HG03175 (cell line): ENCODE data around the gene CATSPERD.

Experiments
- ATAC-seq: cut with Tn5 transposase; IDR thresholded peaks from one replicate; pipeline ENCODE4 v1.9.1; 2021; ENCODE audit warnings: mild to moderate bottlenecking, moderate library complexity; ENCODE audit not compliant: unreplicated experiment

The CATSPERD gene

DNA sequence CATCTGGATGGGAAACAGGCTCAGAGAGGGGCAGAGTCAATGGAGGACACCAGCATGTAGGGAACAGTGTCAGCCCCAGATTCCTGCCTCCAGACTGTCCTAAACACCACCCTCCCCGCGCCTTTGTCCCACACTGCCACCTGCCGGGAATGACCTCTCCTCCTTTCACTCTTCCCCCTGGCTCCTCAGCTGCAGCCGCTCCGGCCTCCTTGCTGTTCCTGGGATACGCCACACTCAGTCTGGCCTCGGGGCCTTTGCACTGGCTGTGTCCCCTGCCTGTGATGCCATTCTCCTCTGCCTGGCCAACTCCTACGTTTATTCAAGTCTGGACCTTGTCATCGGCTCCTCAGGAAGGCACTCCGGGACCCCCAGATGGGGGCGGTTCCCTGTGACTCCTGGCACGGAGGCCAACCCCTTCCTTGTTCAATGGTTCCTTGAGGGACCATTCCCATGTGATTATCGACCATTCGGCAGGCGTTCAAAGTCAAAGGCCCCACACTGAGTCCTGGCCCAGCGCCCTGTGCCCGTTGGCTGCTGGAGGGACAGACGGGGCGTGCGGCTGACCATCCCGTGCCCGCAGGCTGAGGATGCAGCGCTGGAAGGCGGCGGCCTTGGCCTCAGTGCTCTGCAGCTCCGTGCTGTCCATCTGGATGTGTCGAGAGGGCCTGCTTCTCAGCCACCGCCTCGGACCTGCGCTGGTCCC lies 103.3 kb downstream of the CATSPERD start:
- no peak for ATAC-seq

DNA sequence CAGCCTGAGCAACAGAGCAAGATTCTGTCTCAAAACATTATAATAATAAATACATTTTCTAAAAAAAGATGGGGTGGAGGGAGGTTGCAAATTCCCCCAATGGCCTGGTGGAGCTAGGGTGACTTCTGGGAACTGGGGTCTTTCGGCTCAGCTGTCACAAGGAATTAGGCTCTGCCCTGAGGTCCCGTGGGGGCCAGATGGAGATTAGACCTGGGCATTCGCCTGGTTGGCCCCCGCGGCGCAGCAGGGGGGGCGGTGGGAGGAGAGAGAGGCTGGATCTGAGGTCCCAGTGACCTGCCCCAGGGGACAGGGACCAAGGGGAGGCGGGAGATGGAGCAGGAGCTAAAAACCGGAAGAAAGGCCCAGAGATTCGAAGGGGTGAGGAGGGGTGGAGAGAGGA lies 104.3 kb downstream of the CATSPERD start:
- no peak for ATAC-seq

DNA sequence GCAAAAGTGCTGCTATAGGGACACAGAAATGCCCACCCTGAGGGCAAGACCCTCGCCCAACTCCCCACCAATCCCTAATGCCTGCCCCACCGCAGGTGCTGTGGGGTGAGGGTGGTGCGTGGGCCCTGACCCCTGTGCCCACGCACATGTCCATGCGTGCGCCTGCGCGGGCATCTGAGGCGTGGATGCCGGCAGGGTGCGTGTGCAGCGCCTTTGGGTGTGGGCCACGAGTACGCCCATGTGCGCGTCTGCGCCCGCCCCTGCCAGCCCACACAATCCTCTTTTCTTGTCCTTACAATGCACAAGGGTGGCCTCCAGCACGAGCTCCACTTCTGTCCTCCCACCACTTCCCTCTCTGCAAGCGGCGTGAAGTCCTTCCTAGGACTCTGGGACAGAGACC lies 104.7 kb downstream of the CATSPERD start:
- ATAC-seq = no peak

DNA sequence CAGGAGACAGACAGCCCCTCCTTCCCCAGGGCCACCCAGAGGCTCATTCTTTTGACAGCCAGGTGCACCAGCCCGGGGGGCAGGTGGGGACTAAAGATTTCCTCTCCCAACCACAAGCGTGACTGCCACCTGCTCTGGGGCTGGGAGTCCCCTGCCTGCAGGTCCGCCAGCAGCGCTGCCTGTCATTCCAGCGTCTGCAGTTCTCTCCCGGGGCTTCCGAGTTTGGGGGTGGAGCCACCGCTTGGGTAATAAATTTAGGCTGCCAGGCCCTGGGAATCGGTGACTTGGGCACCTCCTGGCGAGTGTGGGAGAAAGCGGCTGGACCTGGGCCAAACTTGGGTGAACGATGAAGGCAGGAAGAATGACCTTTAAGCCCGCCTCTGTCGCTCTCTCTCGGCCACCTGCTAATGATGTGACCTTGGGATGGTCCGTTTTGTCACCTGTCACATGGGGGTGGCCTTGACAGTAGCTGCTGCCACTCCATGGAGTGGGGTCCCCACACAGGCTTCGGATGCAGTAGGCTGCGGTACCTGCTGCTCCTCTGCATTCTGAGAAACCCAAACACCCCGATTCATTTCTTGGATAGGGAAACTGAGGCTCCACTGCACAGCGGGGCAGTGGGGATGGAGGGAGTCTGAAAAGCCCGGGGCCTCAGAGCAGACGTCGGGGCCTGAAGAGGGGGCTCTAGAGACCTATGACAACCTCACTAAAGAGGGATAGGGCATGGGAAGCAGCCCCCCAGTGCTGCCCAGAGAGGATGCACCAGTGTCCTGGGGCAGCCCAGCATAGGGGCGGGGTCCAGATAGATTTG lies 106.3 kb downstream of the CATSPERD start:
- no peak for ATAC-seq

DNA sequence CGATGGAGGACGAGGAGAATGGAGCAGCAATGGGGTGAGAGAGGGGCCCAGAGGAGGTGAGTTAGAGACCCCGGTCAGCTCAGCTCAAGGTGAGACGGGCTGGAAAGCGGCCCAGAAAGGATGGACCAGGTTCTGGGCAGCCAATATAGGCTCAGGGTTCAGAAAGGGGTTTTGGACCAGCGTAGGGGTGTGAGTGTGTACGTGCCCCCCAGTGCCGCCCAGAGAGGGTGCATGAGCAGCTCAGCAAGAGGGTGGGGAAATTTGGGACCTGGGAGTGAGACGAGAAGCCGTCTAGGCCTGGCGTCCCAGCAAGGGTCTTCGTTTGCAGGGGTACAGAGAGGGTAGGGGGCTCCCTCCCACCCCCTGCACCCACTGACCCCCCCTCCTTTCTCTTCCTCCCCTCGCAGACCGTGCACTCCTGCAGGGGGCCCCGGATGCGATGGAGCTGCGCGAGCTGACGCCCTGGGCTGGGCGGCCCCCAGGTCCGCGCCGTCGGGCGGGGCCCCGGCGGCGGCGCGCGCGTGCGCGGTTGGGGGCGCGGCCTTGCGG lies 107.0 kb downstream of the CATSPERD start:
- no peak for ATAC-seq

DNA sequence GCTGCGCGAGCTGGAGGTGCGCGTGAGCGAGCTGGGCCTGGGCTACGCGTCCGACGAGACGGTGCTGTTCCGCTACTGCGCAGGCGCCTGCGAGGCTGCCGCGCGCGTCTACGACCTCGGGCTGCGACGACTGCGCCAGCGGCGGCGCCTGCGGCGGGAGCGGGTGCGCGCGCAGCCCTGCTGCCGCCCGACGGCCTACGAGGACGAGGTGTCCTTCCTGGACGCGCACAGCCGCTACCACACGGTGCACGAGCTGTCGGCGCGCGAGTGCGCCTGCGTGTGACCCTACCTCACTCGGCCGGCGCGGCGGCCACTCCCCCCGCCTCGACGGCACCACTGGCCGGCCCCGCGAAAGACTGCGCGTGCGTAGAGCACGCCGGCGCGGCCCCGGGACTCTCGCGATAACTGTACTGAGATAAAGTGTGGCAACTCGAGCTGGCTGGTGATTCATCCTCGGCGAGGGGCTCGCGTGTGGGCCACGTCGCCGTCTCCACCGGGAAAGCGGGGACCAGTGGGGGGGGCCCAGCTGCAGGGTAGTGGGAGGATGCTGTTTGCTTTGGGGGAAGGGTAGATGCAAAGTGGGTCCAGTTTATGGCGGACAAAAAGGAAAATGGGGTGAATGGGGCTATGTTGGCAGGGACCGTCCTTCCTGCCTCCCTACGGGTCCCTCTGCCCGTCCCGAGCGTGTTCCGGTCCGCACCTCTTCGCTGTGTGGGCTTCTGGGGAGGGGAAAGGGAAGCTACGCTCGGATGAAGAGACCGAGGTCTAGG lies 107.6 kb downstream of the CATSPERD start:
- ATAC-seq = peak; percentile 66
